Right atrium auricular region (tissue), 2 donors: ENCODE results near the gene GRAMD2A. TPM values are rescaled to one million over a fixed set of nuclear protein-coding genes. Genes with fewer than 3 reads are reported as not detected.

ENCODE experiments used
- DNase-seq: peaks from one replicate; pipeline ENCODE4 v3.0.0-alpha.2; 2019; ENCODE audit warnings: low spot score
- H3K27ac ChIP-seq, 2 donors: fragments of 200-600 bp; sonication (generic); 1 replicate in 1 of 2; 2 replicates in 1 of 2; pipeline ENCODE4 v1.5.1; 2016 to 2019
- H3K27me3 ChIP-seq, 2 donors: fragments of 200-600 bp; sonication (generic); one replicate each; pipeline versions ENCODE4 v1.5.1 to v1.6.0; 2017 to 2019
- H3K36me3 ChIP-seq: fragments of 200-600 bp; sonication (generic); one replicate; pipeline ENCODE4 v1.5.1; 2016
- H3K4me1 ChIP-seq, 2 donors: fragments of 200-600 bp; sonication (generic); one replicate each; pipeline versions ENCODE4 v1.5.1 to v1.6.0; 2017 to 2019
- H3K4me3 ChIP-seq, 2 donors: fragments of 200-600 bp; sonication (generic); 1 replicate in 1 of 2; 2 replicates in 1 of 2; pipeline ENCODE4 v1.5.1; 2017 to 2019; ENCODE audit warnings: mild to moderate bottlenecking in 1 of 2, moderate library complexity in 1 of 2
- H3K9me3 ChIP-seq, 2 donors: fragments of 200-600 bp; sonication (generic); one replicate each; pipeline ENCODE4 v1.5.1; 2019
- CTCF ChIP-seq, 2 donors: fragments of 200-600 bp; sonication (generic); IDR thresholded peaks; one replicate each; pipeline ENCODE4 v1.5.1; 2019; ENCODE audit warnings: antibody characterized with exemption in 2 of 2
- total RNA-seq, 2 donors: library from RNA; depleted of rRNA; stranded (reverse); fragments of >200 nt; gene quantifications; one replicate each; pipeline ENCODE4 v1.1.0, GENCODE V29; 2016

GRAMD2A gene
- total RNA-seq, 2 donors from 2014 or later: 0.83 TPM; not detected in 1

DNA sequence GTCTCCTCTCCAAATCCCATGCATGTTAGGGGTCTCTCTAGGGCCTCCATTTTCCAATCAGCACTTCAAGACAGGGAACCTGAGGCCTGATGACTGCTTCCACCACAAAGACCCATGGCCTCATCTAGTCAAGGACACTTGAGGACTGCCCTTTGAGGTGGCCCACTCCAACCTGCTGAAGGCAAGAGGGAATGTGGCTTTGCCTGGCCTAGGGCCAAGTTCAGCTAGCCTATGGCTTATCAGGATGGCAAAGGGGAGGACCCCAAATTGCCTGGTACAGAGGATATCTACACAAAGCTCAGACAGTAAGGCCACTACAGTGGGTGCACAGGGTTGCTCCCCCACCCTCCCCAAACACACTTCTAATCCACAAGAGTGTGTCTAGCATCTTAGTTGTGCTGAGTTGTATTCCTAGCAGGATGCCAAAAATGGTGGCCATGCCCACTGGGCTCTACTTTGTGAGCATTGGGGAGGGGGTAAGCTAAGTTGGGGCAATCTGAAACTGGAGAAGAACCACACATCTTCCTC, 10.0 kb upstream of the GRAMD2A start:
- H3K27me3 ChIP-seq: no peaks in the 10 kb centered on the region
- no peak overlapping the region for H3K4me3 ChIP-seq
- H3K27ac ChIP-seq: no peak overlapping the region
- TF ChIP-seq CTCF (IDR thresholded peaks at IDR 0.05): no peak
- no peak for DNase-seq
- H3K9me3 ChIP-seq: no peaks in the 10 kb centered on the region
- peaks cover 100% of the 10 kb centered on the region for H3K36me3 ChIP-seq
- peaks cover 0 to 18% of the 10 kb centered on the region in 2 donors for H3K4me1 ChIP-seq

DNA sequence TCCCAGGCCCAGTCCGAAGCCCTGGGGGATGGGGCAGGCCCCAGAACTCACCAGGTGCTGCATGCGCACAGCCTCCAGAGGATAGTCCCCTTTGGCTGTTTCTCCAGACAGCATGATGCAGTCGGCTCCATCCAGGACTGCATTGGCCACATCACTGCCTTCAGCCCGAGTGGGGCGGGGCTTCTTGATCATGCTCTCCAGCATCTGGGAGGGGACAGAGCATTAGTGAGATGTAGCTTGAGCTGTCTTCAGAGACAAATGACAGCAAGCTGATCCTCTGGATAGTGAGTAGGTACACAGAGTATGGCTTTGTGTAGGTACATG, 9.1 kb upstream of the GRAMD2A start:
- no peak for DNase-seq
- TF ChIP-seq CTCF (IDR thresholded peaks at IDR 0.05): no peak
- Histone ChIP-seq H3K4me3 (no peak overlapping the region), H3K27ac (no peak overlapping the region), H3K9me3 (no peaks in the 10 kb centered on the region), H3K36me3 (peaks cover 100% of the 10 kb centered on the region), H3K4me1 (peaks cover 0 to 27% of the 10 kb centered on the region in 2 donors), H3K27me3 (no peaks in the 10 kb centered on the region)

DNA sequence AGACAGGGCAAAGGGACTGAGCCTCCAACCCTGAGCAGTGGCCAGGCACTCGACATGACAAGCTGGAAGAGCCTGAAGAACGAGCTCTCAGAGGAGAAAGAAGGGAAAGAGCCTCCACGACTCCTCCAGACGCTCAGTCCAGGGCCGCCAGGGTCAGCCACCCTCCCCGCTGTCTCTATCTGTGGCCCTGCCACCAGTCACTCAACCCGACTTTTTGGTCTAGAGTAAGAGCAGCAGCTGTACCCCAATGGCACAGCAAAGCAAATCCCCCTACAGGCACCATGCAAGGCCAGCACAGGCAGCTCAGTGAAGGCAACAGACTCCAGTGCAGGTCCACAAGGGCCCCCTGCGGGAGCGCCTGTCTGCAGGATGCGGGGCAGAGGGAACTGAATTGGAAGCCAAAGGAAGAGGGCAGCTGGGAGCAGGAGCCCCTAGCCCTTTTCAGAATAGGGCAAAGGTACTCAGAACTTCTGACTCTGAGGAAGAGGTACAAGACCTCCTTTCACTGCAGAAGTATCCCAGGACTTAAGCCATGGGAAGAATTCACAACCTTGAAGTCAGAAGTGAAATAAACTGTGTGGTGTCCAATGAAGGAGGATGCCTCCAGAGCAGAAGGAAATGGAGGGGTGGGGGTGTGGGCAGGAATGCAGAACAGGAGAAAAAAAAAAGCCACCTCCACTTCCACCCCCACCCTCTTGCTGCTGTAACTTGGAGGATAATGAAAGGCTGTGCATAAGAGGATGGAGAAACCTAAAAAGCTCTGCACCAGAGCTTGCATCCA, 8.5 kb upstream of the GRAMD2A start:
- Histone ChIP-seq H3K9me3 (no peaks in the 10 kb centered on the region), H3K27me3 (no peaks in the 10 kb centered on the region), H3K36me3 (peaks cover 100% of the 10 kb centered on the region), H3K27ac (no peak overlapping the region), H3K4me3 (no peak overlapping the region), H3K4me1 (peaks cover 0 to 32% of the 10 kb centered on the region in 2 donors)
- DNase-seq: no peak
- no peak for TF ChIP-seq CTCF (IDR thresholded peaks at IDR 0.05)

DNA sequence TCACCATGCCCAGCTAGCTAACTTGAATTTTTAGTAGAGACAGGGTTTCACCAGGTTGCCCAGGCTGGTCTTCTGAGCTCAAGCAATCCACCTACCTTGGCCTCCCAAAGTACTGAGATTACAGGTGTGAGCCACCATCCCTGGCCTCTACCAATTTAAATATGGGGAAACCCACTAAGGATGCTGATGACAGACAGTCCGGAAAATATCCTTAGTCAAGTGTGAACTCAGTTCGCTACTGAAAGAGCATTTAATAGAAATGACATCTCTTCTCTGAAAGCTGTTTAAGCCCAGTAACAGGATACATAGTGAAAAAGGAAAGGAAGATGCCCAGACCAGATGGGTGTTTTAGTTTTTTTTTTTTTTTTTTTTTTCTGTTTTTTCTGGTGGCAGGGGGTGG, 7.7 kb upstream of the GRAMD2A start:
- no peak for DNase-seq
- Histone ChIP-seq H3K4me1 (peaks cover 0 to 40% of the 10 kb centered on the region in 2 donors), H3K9me3 (no peaks in the 10 kb centered on the region), H3K27ac (peak overlapping the region in 1 of 2 donors; percentile 10), H3K27me3 (no peaks in the 10 kb centered on the region), H3K4me3 (no peak overlapping the region), H3K36me3 (peaks cover 100% of the 10 kb centered on the region)
- no peak for TF ChIP-seq CTCF (IDR thresholded peaks at IDR 0.05)

DNA sequence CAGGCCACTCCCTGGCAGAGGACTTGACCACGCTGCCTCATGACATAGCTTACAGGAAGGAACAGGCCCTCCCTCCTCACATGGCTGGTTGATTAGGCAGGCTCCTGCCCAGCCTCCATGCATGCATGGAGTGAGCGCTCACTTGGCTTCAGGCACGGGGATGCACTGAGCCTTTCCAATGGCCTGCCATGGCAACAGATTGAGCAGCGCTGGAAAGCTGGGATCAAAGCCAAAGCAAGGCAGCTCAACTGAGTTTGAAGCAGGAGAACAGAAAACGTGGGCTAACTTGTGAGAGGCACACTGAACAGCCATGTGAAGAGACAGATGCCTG, 5.9 kb upstream of the GRAMD2A start:
- Histone ChIP-seq H3K4me3 (no peak overlapping the region), H3K9me3 (no peaks in the 10 kb centered on the region), H3K36me3 (peaks cover 94% of the 10 kb centered on the region), H3K27ac (peak overlapping the region; percentile 74 to 81), H3K27me3 (no peaks in the 10 kb centered on the region), H3K4me1 (peaks cover 0 to 45% of the 10 kb centered on the region in 2 donors)
- no peak for TF ChIP-seq CTCF (IDR thresholded peaks at IDR 0.05)
- no peak for DNase-seq
